ENCODE measurements around the gene GFRAL.
A peak's percentile ranks its signal among the peaks of the same experiment; 100 is the strongest.

- peak in 1 of 3 experiments; percentile 24 for TF ChIP-seq CTCF (IDR thresholded peaks at IDR 0.05)
- TF ChIP-seq POLR2A (IDR thresholded peaks at IDR 0.05) = no peak
Measured at GRCh38 chr6:55293116-55293515, 34.2 kb upstream of the GFRAL start.

Data from testis (tissue), 2 donors.